Measurements from ENCODE around the gene FAM43B. TPM values are rescaled to one million over a fixed set of nuclear protein-coding genes. Genes with fewer than 3 reads are reported as not detected.

Gene FAM43B
- total and polyA plus RNA-seq, 2 donors (not counting 1 experiment from before 2014, with no cell fraction given), result not detected

Other genes with a start within 250 kb of the FAM43B start
- gene CAMK2N1, start 66.4 kb upstream of the FAM43B start, total RNA-seq, result 6.0 and 6.5 TPM in 2 replicates
- gene CAMK2N1, start 66.4 kb upstream of the FAM43B start, polyA plus RNA-seq, result 0.49 and 0.74 TPM in 2 replicates
- 23.9 and 24.6 TPM in 2 replicates for gene MUL1, start 44.4 kb upstream of the FAM43B start, total RNA-seq
- gene MUL1, start 44.4 kb upstream of the FAM43B start, polyA plus RNA-seq, result 11.4 and 20.6 TPM in 2 replicates
- not detected in 2 replicates for gene CDA, start 36.5 kb downstream of the FAM43B start, total RNA-seq
- gene CDA, start 36.5 kb downstream of the FAM43B start, polyA plus RNA-seq, result 0.39 and 0.64 TPM in 2 replicates
- 14.3 and 15.3 TPM in 2 replicates for gene PINK1, start 80.9 kb downstream of the FAM43B start, total RNA-seq
- 5.8 and 6.2 TPM in 2 replicates for gene PINK1, start 80.9 kb downstream of the FAM43B start, polyA plus RNA-seq
- 99.2 and 108 TPM in 2 replicates for gene DDOST, start 108.8 kb downstream of the FAM43B start, total RNA-seq
- 57.2 and 73.5 TPM in 2 replicates for gene DDOST, start 108.8 kb downstream of the FAM43B start, polyA plus RNA-seq
- gene KIF17, start 165.4 kb downstream of the FAM43B start, total RNA-seq, result not detected in 2 replicates
- not detected in 2 replicates for gene KIF17, start 165.4 kb downstream of the FAM43B start, polyA plus RNA-seq
- gene SH2D5, start 180.1 kb downstream of the FAM43B start, total RNA-seq, result 0.29 and 0.30 TPM in 2 replicates
- gene SH2D5, start 180.1 kb downstream of the FAM43B start, polyA plus RNA-seq, result not detected in 2 replicates
- gene HP1BP3, start 234.7 kb downstream of the FAM43B start, total RNA-seq, result 303 and 323 TPM in 2 replicates
- 147 and 205 TPM in 2 replicates for gene HP1BP3, start 234.7 kb downstream of the FAM43B start, polyA plus RNA-seq

All from B cell (primary cell).